Lung (tissue), 12 donors: Measurements from ENCODE around the gene CYP24A1. TPM values are rescaled to one million over a fixed set of nuclear protein-coding genes. Genes with fewer than 3 reads are reported as not detected.

Experiments
- ATAC-seq: fragments of 200-7000 bp; cut with Tn5 transposase; one replicate; pipeline ENCODE4 v1.9.1; 2020; ENCODE audit warnings: moderate number of reproducible peaks; ENCODE audit not compliant: insufficient read depth, low FRiP score
- DNase-seq, 3 donors: peaks; one replicate each; pipeline ENCODE4 v3.0.0-alpha.2; 2013 to 2017
- H3K27ac ChIP-seq, 2 donors: one replicate each; pipeline ENCODE4 v1.5.1; 2013; ENCODE audit warnings: mild to moderate bottlenecking in 2 of 2, moderate library complexity in 2 of 2, control low read depth in 1 of 2, inconsistent platforms in 1 of 2, low read depth in 1 of 2, low read length in 1 of 2
- H3K27me3 ChIP-seq, 3 donors: one replicate each; pipeline ENCODE4 v1.5.1; 2013; ENCODE audit warnings: low read length in 2 of 3; ENCODE audit not compliant: control insufficient read depth in 3 of 3, insufficient read depth in 3 of 3
- H3K36me3 ChIP-seq, 4 donors: one replicate each; pipeline ENCODE4 v1.5.1; 2013; ENCODE audit warnings: low read length in 4 of 4, mild to moderate bottlenecking in 1 of 4, moderate library complexity in 1 of 4; ENCODE audit not compliant: control insufficient read depth in 4 of 4, insufficient read depth in 4 of 4
- H3K4me1 ChIP-seq, 5 donors: one replicate each; pipeline ENCODE4 v1.5.1; 2013; ENCODE audit warnings: low read length in 5 of 5, mild to moderate bottlenecking in 2 of 5, moderate library complexity in 1 of 5; ENCODE audit not compliant: control insufficient read depth in 5 of 5, insufficient read depth in 5 of 5
- H3K4me3 ChIP-seq: one replicate; pipeline ENCODE4 v1.5.1; 2013; ENCODE audit warnings: mild to moderate bottlenecking, control low read depth, moderate library complexity
- H3K9ac ChIP-seq, 2 donors: one replicate each; pipeline ENCODE4 v1.5.1; 2013; ENCODE audit warnings: low read length in 2 of 2, control low read depth in 1 of 2; ENCODE audit not compliant: insufficient read depth in 1 of 2
- H3K9me3 ChIP-seq, 4 donors: one replicate each; pipeline ENCODE4 v1.5.1; 2013; ENCODE audit warnings: low read length in 3 of 4, mild to moderate bottlenecking in 1 of 4, moderate library complexity in 1 of 4; ENCODE audit not compliant: control insufficient read depth in 4 of 4, insufficient read depth in 3 of 4
- WGBS, 2 donors: extraction: QIAGEN DNeasy Blood & Tissue Kit; methylation state at CpG; one replicate each; pipeline ENCODE4 v1.1.7; 2013; 5-methylcytosine and 5-hydroxymethylcytosine counted together
- polyA plus RNA-seq, 2 donors: library from polyadenylated mRNA; stranded (reverse); fragments of 200-250 nt; gene quantifications; one replicate each; pipeline ENCODE4 v1.2.1, GENCODE V29; 2013
- total RNA-seq, 2 donors: library from RNA; depleted of rRNA in 1 of 2; stranded (reverse); fragments of >200 nt in 1 of 2; gene quantifications; one replicate each; pipeline ENCODE4 v1.2.1, GENCODE V29; 2014 to 2021
- TF ChIP-seq, protein P1 (sequence below): IDR thresholded peaks from 2 replicates; pipeline ENCODE4 v1.5.1; 2012; ENCODE audit warnings: mild to moderate bottlenecking; ENCODE audit errors: control extremely low read depth, extremely low read depth
- donor health status: control.
- donor health status: control.
- donor health status: Bipolar disorder and iron deficiency.
- donor health status: healthy.
- donor health status: DM: yes; HTN: yes; CAD: no.

Gene CYP24A1
- total and polyA plus RNA-seq, 4 donors = 0.30 to 5.9 (median 1.1) TPM

DNA sequence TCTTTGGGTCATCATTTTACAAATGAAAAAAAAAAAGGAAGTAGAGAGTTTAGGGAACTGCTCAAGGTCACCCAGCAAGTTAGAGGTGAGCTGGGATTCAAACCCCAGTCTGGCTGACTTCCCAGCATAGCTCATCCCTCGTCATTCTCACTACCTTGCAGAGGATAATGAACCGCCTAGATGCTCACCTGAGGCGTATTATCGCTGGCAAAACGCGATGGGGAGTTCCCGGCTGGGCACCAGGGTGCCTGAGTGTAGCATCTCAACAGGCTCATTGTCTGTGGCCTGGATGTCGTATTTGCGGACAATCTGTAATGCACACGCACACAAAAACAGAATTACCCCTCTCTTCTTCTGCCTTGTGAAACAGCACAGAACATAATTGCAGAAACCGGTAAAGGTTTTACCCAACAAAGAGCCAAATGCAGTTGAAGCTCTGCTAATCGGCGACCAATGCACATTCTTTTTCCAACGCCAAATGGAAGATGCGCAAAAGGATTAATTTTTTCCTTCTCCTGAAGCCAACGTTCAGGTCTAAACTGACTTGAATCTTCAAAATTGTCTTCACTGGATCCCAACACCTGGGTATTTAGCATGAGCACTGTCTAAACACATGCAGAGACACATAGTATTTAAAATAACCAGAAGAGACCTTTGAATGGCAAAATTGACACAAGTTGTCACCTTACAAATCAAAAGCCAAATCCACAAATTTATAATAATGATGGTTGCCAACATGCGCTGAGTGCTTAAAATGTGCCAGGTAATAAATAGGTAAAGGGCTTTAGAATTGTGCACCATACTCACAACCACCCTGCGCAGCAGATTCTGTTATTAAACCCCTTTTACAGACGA, 16.6 kb downstream of the CYP24A1 start:
- 81 to 86% methylated on average over 19 of the region's 19 CpGs for WGBS, 2 donors
- Histone ChIP-seq H3K36me3 (no peaks in the 10 kb centered on the region), H3K4me3 (no peak overlapping the region), H3K9me3 (no peaks in the 10 kb centered on the region), H3K4me1 (no peaks in the 10 kb centered on the region), H3K27ac (no peak overlapping the region), H3K9ac (no peak overlapping the region), H3K27me3 (peaks cover 0 to 5% (median 3%) of the 10 kb centered on the region in 3 donors)
- ATAC-seq (no peak), DNase-seq (no peak)
- TF ChIP-seq, protein P1, sequence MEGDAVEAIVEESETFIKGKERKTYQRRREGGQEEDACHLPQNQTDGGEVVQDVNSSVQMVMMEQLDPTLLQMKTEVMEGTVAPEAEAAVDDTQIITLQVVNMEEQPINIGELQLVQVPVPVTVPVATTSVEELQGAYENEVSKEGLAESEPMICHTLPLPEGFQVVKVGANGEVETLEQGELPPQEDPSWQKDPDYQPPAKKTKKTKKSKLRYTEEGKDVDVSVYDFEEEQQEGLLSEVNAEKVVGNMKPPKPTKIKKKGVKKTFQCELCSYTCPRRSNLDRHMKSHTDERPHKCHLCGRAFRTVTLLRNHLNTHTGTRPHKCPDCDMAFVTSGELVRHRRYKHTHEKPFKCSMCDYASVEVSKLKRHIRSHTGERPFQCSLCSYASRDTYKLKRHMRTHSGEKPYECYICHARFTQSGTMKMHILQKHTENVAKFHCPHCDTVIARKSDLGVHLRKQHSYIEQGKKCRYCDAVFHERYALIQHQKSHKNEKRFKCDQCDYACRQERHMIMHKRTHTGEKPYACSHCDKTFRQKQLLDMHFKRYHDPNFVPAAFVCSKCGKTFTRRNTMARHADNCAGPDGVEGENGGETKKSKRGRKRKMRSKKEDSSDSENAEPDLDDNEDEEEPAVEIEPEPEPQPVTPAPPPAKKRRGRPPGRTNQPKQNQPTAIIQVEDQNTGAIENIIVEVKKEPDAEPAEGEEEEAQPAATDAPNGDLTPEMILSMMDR = no peak

DNA sequence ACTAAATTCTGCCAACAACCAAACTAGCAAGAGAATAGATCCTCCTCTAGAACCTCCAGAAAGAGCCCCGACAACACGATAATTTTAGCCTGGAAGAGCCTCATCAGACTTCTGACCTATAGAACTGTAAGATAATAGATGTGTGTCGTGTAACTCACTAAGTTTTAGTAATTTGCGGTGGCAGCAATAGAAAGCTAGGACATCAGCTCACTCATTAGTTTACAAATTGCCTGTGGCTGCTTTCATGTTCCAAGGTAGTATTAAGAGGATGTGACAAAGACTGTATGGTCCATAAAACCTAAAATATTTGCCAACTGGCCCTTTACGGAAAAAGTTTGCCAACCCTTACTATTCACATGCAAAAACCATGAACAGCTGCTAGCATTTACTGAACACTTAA, 17.3 kb downstream of the CYP24A1 start:
- Histone ChIP-seq H3K27ac (no peak overlapping the region), H3K36me3 (no peaks in the 10 kb centered on the region), H3K4me3 (no peak overlapping the region), H3K9me3 (no peaks in the 10 kb centered on the region), H3K27me3 (peaks cover 0 to 4% (median 3%) of the 10 kb centered on the region in 3 donors), H3K9ac (no peak overlapping the region), H3K4me1 (no peaks in the 10 kb centered on the region)
- WGBS, 2 donors = 87 to 94% methylated on average over 5 of the region's 5 CpGs
- TF ChIP-seq, protein P1 = no peak
- DNase-seq (no peak), ATAC-seq (no peak)

- Histone ChIP-seq H3K4me3 (no peak overlapping the region), H3K36me3 (no peaks in the 10 kb centered on the region), H3K4me1 (no peaks in the 10 kb centered on the region), H3K9me3 (no peaks in the 10 kb centered on the region), H3K9ac (no peak overlapping the region), H3K27me3 (peaks cover 0 to 4% (median 0%) of the 10 kb centered on the region in 3 donors), H3K27ac (no peak overlapping the region)
- 91 to 95% methylated on average over 3 of the region's 3 CpGs for WGBS, 2 donors
- DNase-seq = no peak
- TF ChIP-seq, protein P1 = no peak
- ATAC-seq = no peak
These were observed 18.0 kb downstream of the CYP24A1 start for GRCh38 chr20:54155736-54156317.
